Stimulated activated naive B cell treated with anti-CD40 and anti-IgM and Interleukin-4, amounts not matched to agents 10 μg/mL and 1 μg/mL and 100 μg/mL, for 72 hours (primary cell): ENCODE measurements around the gene IL17RB.

ENCODE experiments used
- ATAC-seq, 2 donors: fragments of 150-1000 bp; cut with Tn5 transposase; replicated peaks; 2 replicates each; pipeline ENCODE4 v1.10.0; 2021; ENCODE audit warnings: moderate library complexity in 1 of 2
- DNase-seq: peaks from one replicate; pipeline ENCODE4 v3.0.0; 2021
- H3K27ac Mint-ChIP-seq: one replicate; pipeline ENCODE4 v1.8.0; 2022; ENCODE audit warnings: mild to moderate bottlenecking, mixed read lengths
- H3K27me3 Mint-ChIP-seq, 2 donors: one replicate each; pipeline ENCODE4 v1.8.0; 2022; ENCODE audit warnings: mixed read lengths in 2 of 2
- H3K36me3 Mint-ChIP-seq, 2 donors: one replicate each; pipeline ENCODE4 v1.8.0; 2022; ENCODE audit warnings: mixed read lengths in 2 of 2, mild to moderate bottlenecking in 1 of 2
- H3K4me1 Mint-ChIP-seq, 2 donors: one replicate each; pipeline ENCODE4 v1.8.0; 2022; ENCODE audit warnings: mixed read lengths in 2 of 2, mild to moderate bottlenecking in 1 of 2
- H3K4me3 Mint-ChIP-seq, 2 donors: one replicate each; pipeline ENCODE4 v1.8.0; 2022; ENCODE audit warnings: mild to moderate bottlenecking in 2 of 2, mixed read lengths in 2 of 2, moderate library complexity in 1 of 2
- H3K9me3 Mint-ChIP-seq, 2 donors: one replicate each; pipeline ENCODE4 v1.8.0; 2022; ENCODE audit warnings: mixed read lengths in 2 of 2, mild to moderate bottlenecking in 1 of 2

The IL17RB gene

GRCh38 chr3:53806182-53807116 is 39.9 kb upstream of the IL17RB start:
- DNase-seq (no peak), ATAC-seq (peak; percentile 47 to 71)
- Mint-ChIP-seq H3K27ac (peak overlapping the region; percentile 34), H3K27me3 (peaks cover 13 to 30% of the 10 kb centered on the region in 2 donors), H3K4me1 (peaks cover 25 to 33% of the 10 kb centered on the region in 2 donors), H3K36me3 (peaks cover 4 to 5% of the 10 kb centered on the region in 2 donors), H3K4me3 (peak overlapping the region; percentile 33 to 36), H3K9me3 (no peaks in the 10 kb centered on the region)

- DNase-seq (no peak), ATAC-seq (peak; percentile 21 to 24)
- Mint-ChIP-seq H3K4me1 (peaks cover 25 to 33% of the 10 kb centered on the region in 2 donors), H3K9me3 (no peaks in the 10 kb centered on the region), H3K36me3 (peaks cover 4 to 5% of the 10 kb centered on the region in 2 donors), H3K27me3 (peaks cover 13 to 30% of the 10 kb centered on the region in 2 donors), H3K4me3 (no peak overlapping the region), H3K27ac (peak overlapping the region; percentile 34)
Observed at GRCh38 chr3:53807117-53807810, 39.1 kb upstream of the IL17RB start.

- no peak for ATAC-seq
- peaks cover 4 to 8% of the 10 kb centered on the region in 2 donors for H3K36me3 Mint-ChIP-seq
Observed at GRCh38 chr3:53808496-53808895, 37.9 kb upstream of the IL17RB start.

GRCh38 chr3:53809267-53809666 is 37.1 kb upstream of the IL17RB start:
- Mint-ChIP-seq H3K9me3 (no peaks in the 10 kb centered on the region), H3K36me3 (peaks cover 8 to 10% of the 10 kb centered on the region in 2 donors), H3K27ac (no peak overlapping the region), H3K4me1 (peaks cover 29 to 36% of the 10 kb centered on the region in 2 donors), H3K4me3 (no peak overlapping the region), H3K27me3 (peaks cover 13 to 30% of the 10 kb centered on the region in 2 donors)
- ATAC-seq (no peak), DNase-seq (no peak)

More at GRCh38 chr3:53808496-53808895, 37.9 kb upstream of the IL17RB start:
- Mint-ChIP-seq H3K4me1 (peaks cover 29 to 38% of the 10 kb centered on the region in 2 donors), H3K9me3 (no peaks in the 10 kb centered on the region), H3K27ac (no peak overlapping the region), H3K27me3 (peaks cover 13 to 30% of the 10 kb centered on the region in 2 donors), H3K4me3 (no peak overlapping the region)
- DNase-seq: no peak

GRCh38 chr3:53809764-53810400 is 36.5 kb upstream of the IL17RB start:
- DNase-seq (no peak), ATAC-seq (no peak)
- Mint-ChIP-seq H3K36me3 (peaks cover 9 to 12% of the 10 kb centered on the region in 2 donors), H3K4me3 (no peak overlapping the region), H3K27ac (peak overlapping the region; percentile 28), H3K4me1 (peaks cover 27 to 29% of the 10 kb centered on the region in 2 donors), H3K27me3 (peaks cover 10 to 29% of the 10 kb centered on the region in 2 donors), H3K9me3 (no peaks in the 10 kb centered on the region)

- DNase-seq: no peak
- H3K4me1 Mint-ChIP-seq: peaks cover 18 to 21% of the 10 kb centered on the region in 2 donors
- ATAC-seq: no peak
- H3K36me3 Mint-ChIP-seq: peaks cover 19 to 25% of the 10 kb centered on the region in 2 donors
- peak overlapping the region; percentile 25 for H3K27ac Mint-ChIP-seq
- H3K9me3 Mint-ChIP-seq: no peaks in the 10 kb centered on the region
- H3K27me3 Mint-ChIP-seq: peaks cover 5 to 17% of the 10 kb centered on the region in 2 donors
- H3K4me3 Mint-ChIP-seq: no peak overlapping the region
Observed at GRCh38 chr3:53811143-53811927, 35.0 kb upstream of the IL17RB start.

GRCh38 chr3:53812434-53812833 is 33.9 kb upstream of the IL17RB start:
- H3K9me3 Mint-ChIP-seq: no peaks in the 10 kb centered on the region
- ATAC-seq (peak; percentile 38 to 40), DNase-seq (no peak)
- peak overlapping the region; percentile 31 for H3K27ac Mint-ChIP-seq
- H3K4me1 Mint-ChIP-seq: peaks cover 9 to 10% of the 10 kb centered on the region in 2 donors
- H3K36me3 Mint-ChIP-seq: peaks cover 20 to 32% of the 10 kb centered on the region in 2 donors
- peaks cover 0 to 12% of the 10 kb centered on the region in 2 donors for H3K27me3 Mint-ChIP-seq
- no peak overlapping the region for H3K4me3 Mint-ChIP-seq

- Mint-ChIP-seq H3K27ac (no peak overlapping the region), H3K9me3 (no peaks in the 10 kb centered on the region), H3K4me1 (peaks cover 7 to 12% of the 10 kb centered on the region in 2 donors), H3K4me3 (no peak overlapping the region), H3K36me3 (peaks cover 28 to 40% of the 10 kb centered on the region in 2 donors), H3K27me3 (peaks cover 5 to 20% of the 10 kb centered on the region in 2 donors)
- DNase-seq (no peak), ATAC-seq (no peak)
Observed at GRCh38 chr3:53813229-53813628, 33.1 kb upstream of the IL17RB start.

- Mint-ChIP-seq H3K27ac (peak overlapping the region; percentile 51), H3K9me3 (no peaks in the 10 kb centered on the region), H3K36me3 (peaks cover 33 to 45% of the 10 kb centered on the region in 2 donors), H3K27me3 (peaks cover 5 to 19% of the 10 kb centered on the region in 2 donors), H3K4me1 (peaks cover 6 to 12% of the 10 kb centered on the region in 2 donors), H3K4me3 (no peak overlapping the region)
- no peak for ATAC-seq
- DNase-seq: no peak
Observed at GRCh38 chr3:53813876-53814275, 32.5 kb upstream of the IL17RB start.

GRCh38 chr3:53815067-53815466 is 31.3 kb upstream of the IL17RB start:
- H3K36me3 Mint-ChIP-seq: peaks cover 41 to 57% of the 10 kb centered on the region in 2 donors
- H3K9me3 Mint-ChIP-seq: no peaks in the 10 kb centered on the region
- ATAC-seq: no peak
- no peak overlapping the region for H3K27ac Mint-ChIP-seq
- peaks cover 4 to 12% of the 10 kb centered on the region in 2 donors for H3K4me1 Mint-ChIP-seq
- H3K27me3 Mint-ChIP-seq: peaks cover 11 to 16% of the 10 kb centered on the region in 2 donors
- no peak overlapping the region for H3K4me3 Mint-ChIP-seq
- DNase-seq: no peak

- peaks cover 44 to 63% of the 10 kb centered on the region in 2 donors for H3K36me3 Mint-ChIP-seq
- ATAC-seq (no peak), DNase-seq (no peak)
- H3K4me1 Mint-ChIP-seq: peaks cover 4 to 12% of the 10 kb centered on the region in 2 donors
- no peaks in the 10 kb centered on the region for H3K9me3 Mint-ChIP-seq
- peaks cover 12 to 16% of the 10 kb centered on the region in 2 donors for H3K27me3 Mint-ChIP-seq
- H3K4me3 Mint-ChIP-seq: no peak overlapping the region
- no peak overlapping the region for H3K27ac Mint-ChIP-seq
Observed at GRCh38 chr3:53815651-53816050, 30.7 kb upstream of the IL17RB start.

GRCh38 chr3:53816425-53816824 is 29.9 kb upstream of the IL17RB start:
- Mint-ChIP-seq H3K27me3 (peaks cover 12 to 16% of the 10 kb centered on the region in 2 donors), H3K27ac (no peak overlapping the region), H3K9me3 (no peaks in the 10 kb centered on the region), H3K4me1 (peaks cover 4 to 18% of the 10 kb centered on the region in 2 donors), H3K4me3 (no peak overlapping the region), H3K36me3 (peaks cover 52 to 66% of the 10 kb centered on the region in 2 donors)
- ATAC-seq (peak in 1 of 2 donors; percentile 66), DNase-seq (no peak)

GRCh38 chr3:53817211-53817610 is 29.2 kb upstream of the IL17RB start:
- ATAC-seq: no peak
- Mint-ChIP-seq H3K27ac (peak overlapping the region; percentile 62), H3K27me3 (peaks cover 12 to 16% of the 10 kb centered on the region in 2 donors), H3K4me3 (no peak overlapping the region), H3K4me1 (peaks cover 9 to 18% of the 10 kb centered on the region in 2 donors), H3K36me3 (peaks cover 60 to 74% of the 10 kb centered on the region in 2 donors), H3K9me3 (no peaks in the 10 kb centered on the region)
- no peak for DNase-seq
